ENCODE measurements around the gene ATP2C1. TPM values are rescaled to one million over a fixed set of nuclear protein-coding genes. Genes with fewer than 3 reads are reported as not detected.

ATP2C1 gene
- total RNA-seq, 3 donors from 2014 or later, result 54.9 to 61.6 (median 56.9) TPM

GRCh38 chr3:130974201-130974600 lies 80.3 kb downstream of the ATP2C1 start:
- intact Hi-C loops (cut with DNase I, micrococcal nuclease), result no loop called here
- no peak overlapping the region for H3K4me3 ChIP-seq
- DNase-seq (no peak), ATAC-seq (no peak)
- TF ChIP-seq CTCF (IDR thresholded peaks at IDR 0.05), result no peak
- H3K9me3 ChIP-seq, result no peaks in the 10 kb centered on the region
- H3K36me3 ChIP-seq (ENCODE audit: low read depth), result no peaks in the 10 kb centered on the region
- no peaks in the 10 kb centered on the region for H3K4me1 ChIP-seq (ENCODE audit: low read depth)

GRCh38 chr3:130975251-130975650 lies 81.4 kb downstream of the ATP2C1 start:
- Histone ChIP-seq H3K4me3 (no peak overlapping the region), H3K36me3 (ENCODE audit: low read depth) (no peaks in the 10 kb centered on the region), H3K9me3 (no peaks in the 10 kb centered on the region), H3K4me1 (ENCODE audit: low read depth) (no peaks in the 10 kb centered on the region)
- TF ChIP-seq CTCF (IDR thresholded peaks at IDR 0.05), result no peak
- DNase-seq (no peak), ATAC-seq (no peak)
- intact Hi-C loops (cut with DNase I, micrococcal nuclease), result no loop called here

- TF ChIP-seq CTCF (IDR thresholded peaks at IDR 0.05), result no peak
- ATAC-seq (no peak), DNase-seq (no peak)
- intact Hi-C loops (cut with DNase I, micrococcal nuclease), result no loop called here
- H3K4me3 ChIP-seq, result no peak overlapping the region
- no peaks in the 10 kb centered on the region for H3K9me3 ChIP-seq
- no peaks in the 10 kb centered on the region for H3K4me1 ChIP-seq (ENCODE audit: low read depth)
- H3K36me3 ChIP-seq (ENCODE audit: low read depth), result no peaks in the 10 kb centered on the region
Observed at GRCh38 chr3:130976706-130977105, 82.8 kb downstream of the ATP2C1 start.

GRCh38 chr3:130979117-130979516 lies 85.2 kb downstream of the ATP2C1 start:
- no peak for DNase-seq
- no peak for TF ChIP-seq CTCF (IDR thresholded peaks at IDR 0.05)
- Histone ChIP-seq H3K36me3 (ENCODE audit: low read depth) (no peaks in the 10 kb centered on the region), H3K9me3 (no peaks in the 10 kb centered on the region), H3K4me1 (ENCODE audit: low read depth) (no peaks in the 10 kb centered on the region), H3K4me3 (no peak overlapping the region)
- intact Hi-C loops (cut with DNase I, micrococcal nuclease), result no loop called here
- no peak for ATAC-seq

- Histone ChIP-seq H3K9me3 (no peaks in the 10 kb centered on the region), H3K4me3 (no peak overlapping the region), H3K4me1 (ENCODE audit: low read depth) (no peaks in the 10 kb centered on the region), H3K36me3 (ENCODE audit: low read depth) (no peaks in the 10 kb centered on the region)
- no peak for ATAC-seq
- DNase-seq, result no peak
- TF ChIP-seq CTCF (IDR thresholded peaks at IDR 0.05), result no peak
- intact Hi-C loops (cut with DNase I, micrococcal nuclease), result no loop called here
Observed at GRCh38 chr3:130981469-130981868, 87.6 kb downstream of the ATP2C1 start.

GRCh38 chr3:130990282-130990681 lies 96.4 kb downstream of the ATP2C1 start:
- H3K36me3 ChIP-seq (ENCODE audit: low read depth), result no peaks in the 10 kb centered on the region
- H3K4me3 ChIP-seq, result no peak overlapping the region
- ATAC-seq, result no peak
- H3K4me1 ChIP-seq (ENCODE audit: low read depth), result no peaks in the 10 kb centered on the region
- intact Hi-C loops (cut with DNase I, micrococcal nuclease), result no loop called here
- DNase-seq, result no peak
- no peaks in the 10 kb centered on the region for H3K9me3 ChIP-seq
- TF ChIP-seq CTCF (IDR thresholded peaks at IDR 0.05), result no peak
